Urothelium cell line (cell line): ENCODE measurements around the gene POLK.

Source experiments
- DNase-seq: peaks from one replicate; pipeline ENCODE4 v3.0.0; 2011; ENCODE audit warnings: low spot score, mixed read lengths
- FAIRE-seq: peaks from 2 replicates; lab custom pipeline; 2011; peaks lifted over from hg19 to GRCh38; lab: Jason Lieb, UNC

The POLK gene

GRCh38 chr5:75639535-75640311 is 128.0 kb downstream of the POLK start:
- FAIRE-seq (no peak), DNase-seq (no peak)

- DNase-seq = peak; percentile 46
- no peak for FAIRE-seq
Measured at GRCh38 chr5:75640395-75640794, 128.7 kb downstream of the POLK start.

- DNase-seq (no peak), FAIRE-seq (no peak)
Measured at GRCh38 chr5:75640826-75641225, 129.1 kb downstream of the POLK start.

- no peak for FAIRE-seq
- no peak for DNase-seq
Measured at GRCh38 chr5:75648712-75649111, 137.0 kb downstream of the POLK start.
